A204.1 (cell line): Measurements from ENCODE around the gene SNCG.
A peak's percentile ranks its signal among the peaks of the same experiment; 100 is the strongest.
"Not testable (repeated sequence)": the region's sequence is repeated elsewhere in the genome, so short reads cannot be mapped to it uniquely, and the experiment has no call there.

Source experiments
- FAIRE-seq: peaks from 2 replicates; lab custom pipeline; 2012; peaks lifted over from hg19 to GRCh38; lab: Jason Lieb, UNC

Gene SNCG

DNA sequence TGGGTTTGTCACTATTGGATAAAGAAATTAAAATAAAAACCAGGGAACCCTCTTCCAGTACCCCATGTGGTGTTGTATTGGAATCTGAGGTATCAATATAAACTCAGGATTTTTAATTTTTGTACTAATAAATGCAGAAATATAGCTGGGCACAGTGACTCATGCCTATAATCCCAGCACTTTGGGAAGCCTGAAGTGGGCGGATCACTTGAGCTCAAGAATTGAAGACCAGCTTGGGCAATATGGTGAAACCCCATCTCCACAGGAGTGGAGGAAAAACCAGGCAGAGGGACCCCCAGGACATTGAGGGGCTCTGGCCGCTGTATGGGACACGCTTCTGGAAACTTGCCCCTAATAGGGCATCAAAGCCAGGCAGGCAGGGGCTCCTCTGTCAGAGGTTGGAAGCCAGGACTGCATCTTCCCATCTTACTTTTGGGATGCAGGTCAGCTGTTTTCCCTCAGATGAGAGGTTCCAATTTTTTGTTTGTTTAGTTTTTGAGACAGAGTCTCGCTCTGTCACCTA is 21.0 kb downstream of the SNCG start:
- FAIRE-seq = no peak

DNA sequence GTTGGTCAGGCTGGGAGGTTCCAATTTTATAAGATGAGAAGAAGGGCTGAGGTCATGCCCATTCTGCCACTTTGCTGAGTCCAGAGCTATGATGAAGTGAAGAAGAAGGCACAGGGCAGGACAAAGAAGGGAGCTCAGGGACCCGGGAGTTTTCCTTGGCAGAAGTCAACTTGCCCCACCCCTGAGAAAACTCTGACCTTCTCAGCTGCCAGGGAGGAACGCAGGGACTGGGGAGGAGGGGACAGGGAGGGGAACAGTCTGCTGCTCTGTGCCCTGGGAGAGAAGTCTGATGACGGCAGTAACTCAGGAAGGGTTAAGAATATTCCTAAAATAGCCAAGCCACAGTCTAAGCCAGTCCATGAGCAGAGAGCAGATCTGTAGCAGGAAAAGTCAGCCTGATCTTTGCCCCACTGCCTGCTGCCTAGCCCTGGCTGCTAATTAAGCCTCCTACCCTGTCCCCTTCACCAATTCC is 21.6 kb downstream of the SNCG start:
- FAIRE-seq = no peak

DNA sequence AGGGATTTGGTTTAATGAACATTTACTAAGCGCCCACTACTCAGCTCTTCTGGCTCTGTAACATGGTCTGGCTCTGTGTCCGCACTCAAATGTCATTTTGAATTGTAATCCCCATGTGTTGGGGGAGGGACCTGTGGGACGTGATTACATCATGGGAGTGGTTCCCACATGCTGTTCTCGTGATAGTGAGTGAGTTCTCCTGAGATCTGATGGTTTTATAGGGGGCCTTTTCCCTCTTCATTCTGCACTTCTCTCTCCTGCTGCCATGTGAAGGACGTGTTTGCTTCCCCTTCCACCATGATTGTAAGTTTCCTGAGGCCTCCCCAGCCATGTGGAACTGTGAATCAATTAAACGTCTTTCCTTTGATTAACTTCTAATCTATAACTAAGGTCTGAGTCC is 22.6 kb downstream of the SNCG start:
- FAIRE-seq = not testable (repeated sequence)

DNA sequence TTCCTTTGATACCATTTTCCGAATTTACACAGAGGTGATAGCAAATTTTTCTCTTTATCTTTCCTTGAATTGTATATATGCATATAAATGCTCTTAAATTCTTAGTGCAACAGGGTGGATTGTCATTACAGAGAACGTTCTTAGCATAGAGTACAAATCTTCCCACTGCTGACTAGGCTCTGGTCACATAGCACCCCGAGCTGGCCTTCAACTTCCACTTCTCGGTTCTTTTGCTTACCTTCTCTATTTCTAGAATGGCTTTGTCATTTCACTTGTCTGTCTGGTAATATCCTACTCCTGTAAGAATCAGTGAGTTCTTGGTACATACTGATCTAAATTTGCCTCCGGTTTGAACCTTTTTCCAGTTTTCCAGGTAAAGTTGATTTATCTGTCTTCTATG is 23.3 kb downstream of the SNCG start:
- FAIRE-seq = no peak

DNA sequence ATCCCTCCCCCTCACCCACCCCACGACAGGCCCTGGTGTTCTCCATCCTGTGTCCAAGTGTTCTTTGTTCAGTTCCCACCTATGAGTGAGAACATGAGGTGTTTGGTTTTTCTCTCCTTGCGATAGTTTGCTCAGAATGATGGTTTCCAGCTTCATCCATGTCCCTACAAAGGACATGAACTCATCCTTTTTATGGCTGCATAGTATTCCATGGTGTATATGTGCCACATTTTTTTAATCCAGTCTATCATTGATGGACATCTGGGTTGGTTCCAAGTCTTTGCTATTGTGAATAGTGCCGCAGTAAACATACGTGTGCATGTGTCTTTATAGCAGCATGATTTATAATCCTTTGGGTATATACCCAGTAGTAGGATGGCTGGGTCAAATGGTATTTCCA is 26.1 kb downstream of the SNCG start:
- not testable (repeated sequence) for FAIRE-seq

DNA sequence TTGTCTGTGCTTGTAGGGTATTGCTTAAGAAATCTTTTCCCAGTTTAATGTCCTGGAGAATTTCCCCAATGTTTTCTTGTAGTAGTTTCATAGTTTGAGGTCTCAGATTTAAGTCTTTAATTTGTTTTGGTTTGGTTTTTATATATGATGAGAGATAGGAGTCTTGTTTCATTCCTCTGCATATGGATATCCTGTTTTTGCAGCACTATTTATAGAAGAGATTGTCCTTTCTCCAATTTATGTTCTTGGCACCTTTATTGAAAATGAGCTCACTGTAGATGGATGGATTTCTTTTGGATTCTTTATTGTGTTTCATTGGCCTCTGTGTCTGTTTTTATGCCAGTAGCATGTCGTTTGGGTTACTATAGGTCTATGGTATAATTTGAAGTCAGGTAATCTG is 30.1 kb downstream of the SNCG start:
- FAIRE-seq = no peak

DNA sequence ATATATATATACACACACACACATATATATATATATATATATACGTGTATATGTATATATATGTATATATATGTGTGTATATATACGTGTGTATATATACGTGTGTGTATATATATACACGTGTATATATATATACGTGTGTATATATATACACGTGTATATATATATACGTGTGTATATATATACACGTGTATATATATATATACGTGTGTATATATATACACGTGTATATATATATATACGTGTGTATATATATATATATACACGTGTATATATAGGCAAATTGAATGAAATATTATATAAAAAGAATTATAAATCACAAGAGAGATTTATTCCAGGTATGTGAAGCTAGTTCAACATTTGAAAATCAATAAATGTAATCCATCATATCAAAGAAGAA is 33.0 kb downstream of the SNCG start:
- peak; percentile 97 for FAIRE-seq

DNA sequence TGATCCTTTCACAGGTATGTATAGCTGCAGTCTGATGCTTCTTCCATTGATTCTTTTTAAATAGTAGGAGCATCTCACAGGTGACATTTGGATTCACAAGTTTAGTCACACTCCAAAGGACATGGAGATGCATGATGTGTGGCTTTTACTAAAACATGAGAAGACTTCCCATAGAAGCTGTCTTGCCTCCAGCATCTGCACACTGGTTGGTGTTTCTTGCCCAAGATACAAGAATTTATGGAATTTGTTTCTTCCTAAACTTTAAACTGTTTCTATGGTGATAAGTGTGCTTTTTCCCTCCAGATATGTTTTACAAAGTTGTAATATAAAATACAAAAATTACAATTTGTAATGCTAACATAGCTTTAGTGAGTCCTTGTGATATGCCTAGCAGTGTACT is 34.1 kb downstream of the SNCG start:
- no peak for FAIRE-seq

DNA sequence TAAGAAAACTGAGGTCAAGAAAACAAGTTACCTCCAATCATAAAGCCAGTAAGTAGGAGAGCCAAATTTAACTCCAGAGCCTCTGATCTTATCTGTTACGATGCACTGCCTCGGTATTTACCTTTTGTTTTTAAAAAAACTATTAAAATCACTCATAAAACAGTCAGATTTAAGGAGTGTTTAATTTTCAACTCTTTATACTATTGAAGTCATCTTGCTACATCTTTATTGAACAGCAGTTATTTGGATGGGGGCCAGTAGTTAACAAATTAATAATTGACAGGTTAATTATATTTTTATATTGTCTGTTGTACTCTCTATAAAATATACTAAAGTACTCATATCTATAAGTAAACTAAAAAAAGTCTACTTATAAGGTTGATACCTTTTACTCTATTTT is 34.5 kb downstream of the SNCG start:
- FAIRE-seq = peak; percentile 46

DNA sequence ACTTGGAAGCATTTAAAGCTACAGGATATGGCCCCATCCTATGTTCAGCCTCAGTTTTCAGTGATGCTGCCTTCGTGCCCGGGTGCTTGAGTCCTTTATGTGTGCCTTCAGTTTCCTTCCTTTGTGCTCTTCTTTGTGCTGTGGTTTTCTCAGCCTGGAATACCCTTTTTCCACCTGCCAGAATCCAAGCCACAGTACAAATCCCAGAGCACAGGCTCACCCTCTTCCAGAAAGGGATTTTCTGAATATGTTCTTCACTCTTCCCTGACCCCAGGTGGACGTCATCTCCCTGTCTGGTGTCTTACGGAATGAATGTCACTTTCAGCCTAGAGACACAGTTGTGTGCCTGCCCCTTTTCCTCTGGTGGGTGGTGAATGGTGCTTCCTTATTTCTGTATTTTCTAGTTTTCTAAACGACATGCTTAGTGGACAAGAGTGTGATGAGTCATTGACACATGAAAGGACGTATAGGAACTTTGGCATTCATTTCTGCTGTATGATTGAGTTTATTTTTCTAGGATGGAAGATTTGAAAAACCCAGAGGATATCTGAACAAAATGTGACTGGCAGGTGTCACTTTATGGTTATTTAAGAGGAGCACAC is 41.5 kb downstream of the SNCG start:
- not testable (repeated sequence) for FAIRE-seq

DNA sequence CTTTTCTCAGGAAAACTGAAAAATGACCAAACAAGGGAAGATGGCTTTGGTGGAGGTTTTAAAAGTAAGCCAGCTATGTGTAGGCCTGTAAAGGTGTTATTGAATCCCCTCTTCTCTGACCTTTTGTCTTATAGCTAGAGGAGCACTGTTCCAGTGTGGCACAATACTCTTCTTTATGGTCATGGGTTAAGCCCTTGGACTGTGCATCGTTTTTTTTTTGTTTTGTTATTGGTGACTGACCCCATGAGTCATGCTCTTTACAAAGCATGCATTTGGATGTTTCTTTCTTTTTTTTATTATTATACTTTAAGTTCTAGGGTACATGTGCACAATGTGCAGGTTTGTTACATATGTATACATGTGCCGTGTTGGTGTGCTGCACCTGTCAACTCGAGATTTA is 42.1 kb downstream of the SNCG start:
- FAIRE-seq = no peak

DNA sequence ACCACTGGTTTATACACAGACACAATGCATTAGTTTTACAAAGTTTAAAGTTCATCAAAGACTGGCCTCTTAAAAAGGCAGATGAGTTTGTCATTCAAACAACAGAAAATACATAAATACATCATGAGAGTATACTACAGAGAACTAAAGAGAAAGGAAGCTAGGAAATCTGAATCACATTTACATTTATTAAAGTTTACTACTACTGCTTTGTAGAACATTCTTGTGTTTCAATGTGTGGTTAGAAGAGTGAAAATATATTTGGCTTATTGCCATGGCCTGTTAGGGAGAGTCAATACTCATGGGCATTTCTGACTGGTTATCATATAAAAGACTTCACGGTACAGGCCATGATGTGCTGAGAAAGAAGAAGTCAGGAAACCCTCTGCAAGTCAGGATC is 48.7 kb downstream of the SNCG start:
- FAIRE-seq = not testable (repeated sequence)

DNA sequence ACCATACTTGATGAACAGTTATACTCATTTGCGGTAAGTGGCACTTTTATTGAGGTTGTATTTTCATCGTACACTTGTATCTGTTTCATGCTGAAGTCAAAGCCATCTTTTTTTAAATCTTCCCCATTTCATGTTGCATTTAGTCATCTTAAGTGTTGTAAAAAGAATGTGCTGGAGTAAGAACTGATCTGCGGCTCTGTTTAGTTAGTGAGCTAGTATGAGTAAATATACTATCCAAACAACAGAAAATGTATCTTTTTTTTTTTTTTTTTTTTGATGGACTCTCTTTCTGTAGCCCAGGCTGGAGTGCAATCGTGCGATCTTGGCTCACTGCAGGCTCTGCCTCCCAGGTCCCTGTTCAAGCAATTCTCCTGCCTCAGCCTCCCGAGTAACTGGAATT is 49.3 kb downstream of the SNCG start:
- FAIRE-seq = not testable (repeated sequence)

DNA sequence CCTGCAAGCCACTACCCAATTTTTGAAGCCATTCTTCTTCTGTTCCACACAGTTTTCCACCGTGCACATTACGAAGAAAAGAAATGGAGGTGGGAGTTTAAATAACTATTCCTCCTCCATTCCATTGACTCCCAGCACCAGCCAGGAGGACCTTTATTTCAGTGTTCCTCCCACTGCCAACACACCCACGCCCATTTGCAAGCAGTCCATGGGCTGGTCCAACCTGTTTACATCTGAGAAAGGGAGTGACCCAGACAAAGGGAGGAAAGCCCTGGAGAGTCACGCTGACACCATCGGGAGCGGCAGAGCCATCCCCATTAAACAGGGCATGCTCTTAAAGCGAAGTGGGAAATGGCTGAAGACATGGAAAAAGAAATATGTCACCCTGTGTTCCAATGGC is 49.9 kb downstream of the SNCG start:
- FAIRE-seq = not testable (repeated sequence)

DNA sequence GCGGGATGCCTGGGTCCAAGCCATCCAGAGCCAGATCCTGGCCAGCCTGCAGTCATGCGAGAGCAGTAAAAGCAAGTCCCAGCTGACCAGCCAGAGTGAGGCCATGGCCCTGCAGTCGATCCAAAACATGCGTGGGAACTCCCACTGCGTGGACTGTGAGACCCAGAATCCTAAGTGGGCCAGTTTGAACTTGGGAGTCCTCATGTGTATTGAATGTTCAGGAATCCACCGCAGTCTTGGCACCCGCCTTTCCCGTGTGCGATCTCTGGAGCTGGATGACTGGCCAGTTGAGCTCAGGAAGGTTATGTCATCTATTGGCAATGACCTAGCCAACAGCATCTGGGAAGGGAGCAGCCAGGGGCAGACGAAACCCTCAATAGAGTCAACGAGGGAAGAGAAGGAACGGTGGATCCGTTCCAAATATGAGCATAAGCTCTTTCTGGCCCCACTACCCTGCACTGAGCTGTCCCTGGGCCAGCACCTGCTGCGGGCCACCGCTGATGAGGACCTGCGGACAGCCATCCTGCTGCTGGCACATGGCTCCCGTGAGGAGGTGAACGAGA is 50.8 kb downstream of the SNCG start:
- not testable (repeated sequence) for FAIRE-seq
